WI38 (cell line): ENCODE results near the gene KCTD4.

Experiments used
- H3K4me3 ChIP-seq: 2 replicates; pipeline ENCODE4 v1.5.1; 2011; ENCODE audit warnings: low read depth, mild to moderate bottlenecking, control low read depth, low read length
- TF ChIP-seq, protein P1 (sequence below): IDR thresholded peaks from 2 replicates; pipeline ENCODE4 v1.5.1; 2012; ENCODE audit warnings: low read depth, mild to moderate bottlenecking, control low read depth, low read length

The KCTD4 gene

DNA sequence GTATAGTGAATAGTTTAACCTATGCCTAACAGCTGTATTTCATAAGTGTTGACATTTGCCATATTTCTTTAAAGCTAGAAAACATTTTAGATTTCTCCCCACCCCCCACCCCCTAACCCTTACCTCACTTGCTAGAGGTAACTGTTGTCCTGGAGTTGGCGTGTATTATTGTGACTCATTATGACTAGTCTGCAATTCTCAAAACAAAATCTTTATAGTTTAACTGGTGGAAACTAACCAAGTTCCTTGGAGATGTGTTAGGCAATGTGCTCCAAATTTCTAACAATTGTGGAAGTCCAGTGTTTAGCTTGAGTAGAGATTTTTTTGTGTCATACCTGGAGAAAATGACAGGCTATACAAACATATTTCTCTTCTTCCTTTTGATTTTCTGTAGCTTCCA, 38.0 kb downstream of the KCTD4 start:
- H3K4me3 ChIP-seq: peak overlapping the region; percentile 20; the same call in 1 of the 2 replicates
- TF ChIP-seq, protein P1, sequence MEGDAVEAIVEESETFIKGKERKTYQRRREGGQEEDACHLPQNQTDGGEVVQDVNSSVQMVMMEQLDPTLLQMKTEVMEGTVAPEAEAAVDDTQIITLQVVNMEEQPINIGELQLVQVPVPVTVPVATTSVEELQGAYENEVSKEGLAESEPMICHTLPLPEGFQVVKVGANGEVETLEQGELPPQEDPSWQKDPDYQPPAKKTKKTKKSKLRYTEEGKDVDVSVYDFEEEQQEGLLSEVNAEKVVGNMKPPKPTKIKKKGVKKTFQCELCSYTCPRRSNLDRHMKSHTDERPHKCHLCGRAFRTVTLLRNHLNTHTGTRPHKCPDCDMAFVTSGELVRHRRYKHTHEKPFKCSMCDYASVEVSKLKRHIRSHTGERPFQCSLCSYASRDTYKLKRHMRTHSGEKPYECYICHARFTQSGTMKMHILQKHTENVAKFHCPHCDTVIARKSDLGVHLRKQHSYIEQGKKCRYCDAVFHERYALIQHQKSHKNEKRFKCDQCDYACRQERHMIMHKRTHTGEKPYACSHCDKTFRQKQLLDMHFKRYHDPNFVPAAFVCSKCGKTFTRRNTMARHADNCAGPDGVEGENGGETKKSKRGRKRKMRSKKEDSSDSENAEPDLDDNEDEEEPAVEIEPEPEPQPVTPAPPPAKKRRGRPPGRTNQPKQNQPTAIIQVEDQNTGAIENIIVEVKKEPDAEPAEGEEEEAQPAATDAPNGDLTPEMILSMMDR: no peak

GRCh38 chr13:45162194-45162593, 38.7 kb downstream of the KCTD4 start:
- TF ChIP-seq, protein P1: no peak
- no peak overlapping the region for H3K4me3 ChIP-seq

- TF ChIP-seq, protein P1: no peak
- H3K4me3 ChIP-seq: no peak overlapping the region
Measured at GRCh38 chr13:45156565-45157361, 44.1 kb downstream of the KCTD4 start.

DNA sequence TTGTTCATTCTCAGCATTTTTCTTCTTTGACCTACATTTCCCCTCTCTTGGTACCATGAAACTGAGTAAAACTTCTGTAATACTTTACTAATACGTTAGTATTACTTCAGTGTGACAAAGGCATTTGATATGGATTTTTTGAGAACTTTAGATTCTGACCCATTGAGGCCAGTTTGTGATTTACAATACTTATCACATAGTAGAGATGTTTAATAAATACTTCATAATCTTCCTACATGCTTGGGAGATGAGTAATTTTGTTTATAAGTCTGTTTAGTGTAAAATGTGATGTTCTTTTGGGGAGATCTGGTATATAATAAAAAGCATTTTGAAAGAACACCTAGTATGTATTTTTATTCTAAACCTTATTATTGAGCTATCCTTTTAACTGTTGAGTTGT, 50.9 kb downstream of the KCTD4 start:
- TF ChIP-seq, protein P1: no peak
- H3K4me3 ChIP-seq: no peak overlapping the region

- TF ChIP-seq, protein P1: no peak
- H3K4me3 ChIP-seq: no peak overlapping the region
Measured at GRCh38 chr13:45143346-45143751, 57.5 kb downstream of the KCTD4 start.
